ENCODE results near the gene SLC8A2.
"Not testable (repeated sequence)": the region's sequence is repeated elsewhere in the genome, so short reads cannot be mapped to it uniquely, and the experiment has no call there.

SLC8A2 gene

DNA sequence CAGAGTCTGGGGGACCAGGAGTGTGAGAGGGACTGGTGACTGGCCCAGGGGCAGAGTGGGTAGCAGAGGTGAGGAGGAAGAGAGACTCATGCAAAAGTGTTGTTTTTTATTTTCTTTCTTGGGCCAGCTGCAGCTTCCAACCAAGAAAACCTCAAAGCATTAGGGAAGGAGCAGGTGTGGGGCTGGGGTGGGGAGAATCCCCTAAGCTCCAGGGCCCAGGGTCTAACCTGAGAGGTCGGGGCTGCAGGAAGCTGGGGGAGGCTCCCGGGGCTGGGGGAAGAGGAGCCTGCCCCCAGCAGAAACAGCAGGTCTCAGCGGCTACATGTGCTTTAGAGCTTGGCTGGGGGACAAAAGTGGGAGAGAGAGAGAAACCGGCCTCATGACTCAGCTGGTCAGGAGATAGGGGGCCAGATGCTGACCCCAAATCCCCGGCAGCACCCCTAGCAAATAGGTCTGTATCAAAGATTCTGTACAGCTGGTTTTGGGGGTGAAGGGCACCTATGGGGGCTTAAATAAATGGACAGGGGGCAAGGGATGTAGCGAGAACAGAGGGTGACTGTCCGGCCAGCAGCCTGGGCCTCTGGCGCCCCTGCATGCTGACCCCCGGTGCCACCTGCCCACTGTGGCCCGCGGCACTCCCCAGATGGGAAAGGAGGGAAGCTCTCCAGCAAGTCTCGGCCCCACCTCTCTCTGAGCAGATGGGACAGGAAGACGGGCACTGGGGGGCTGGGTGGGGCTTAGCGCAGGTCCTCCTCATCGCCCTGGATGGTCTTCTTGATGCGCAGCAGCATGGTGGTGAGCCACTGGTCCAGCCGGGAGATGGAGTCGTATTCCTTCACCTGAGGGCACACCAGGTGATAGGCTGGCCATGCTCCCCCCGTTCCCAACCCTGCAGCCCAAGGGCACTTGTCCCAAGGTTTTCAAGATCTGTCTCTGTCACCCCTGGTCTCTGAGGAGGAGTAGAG, 16.1 kb upstream of the SLC8A2 start:
- DNase-seq (ENCODE audit: low spot score) = no peak

GRCh38 chr19:47486900-47487299, 15.2 kb upstream of the SLC8A2 start:
- DNase-seq (ENCODE audit: low spot score) = no peak

- DNase-seq (ENCODE audit: low spot score) = not testable (repeated sequence)
Measured at GRCh38 chr19:47486220-47486619, 14.5 kb upstream of the SLC8A2 start.

DNA sequence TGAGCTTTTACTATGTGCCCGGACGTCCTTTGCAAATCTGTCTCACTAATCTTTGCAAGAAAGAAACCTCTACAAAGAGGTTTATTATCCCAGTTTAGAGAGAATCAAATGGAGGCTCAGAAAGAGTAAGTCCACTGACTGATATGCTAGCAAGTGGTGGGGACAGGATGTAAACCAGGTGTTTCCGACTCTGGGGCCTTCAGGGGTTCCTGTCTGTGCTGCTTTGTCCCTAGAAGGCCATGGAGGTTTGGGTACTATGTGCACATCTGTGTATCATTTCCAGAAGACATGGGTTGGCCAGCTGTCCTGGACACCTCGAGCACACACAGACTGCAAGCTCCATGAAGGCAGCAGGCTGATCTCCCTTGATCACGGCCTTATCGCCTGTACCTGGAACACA, 13.5 kb upstream of the SLC8A2 start:
- DNase-seq (ENCODE audit: low spot score) = no peak

DNA sequence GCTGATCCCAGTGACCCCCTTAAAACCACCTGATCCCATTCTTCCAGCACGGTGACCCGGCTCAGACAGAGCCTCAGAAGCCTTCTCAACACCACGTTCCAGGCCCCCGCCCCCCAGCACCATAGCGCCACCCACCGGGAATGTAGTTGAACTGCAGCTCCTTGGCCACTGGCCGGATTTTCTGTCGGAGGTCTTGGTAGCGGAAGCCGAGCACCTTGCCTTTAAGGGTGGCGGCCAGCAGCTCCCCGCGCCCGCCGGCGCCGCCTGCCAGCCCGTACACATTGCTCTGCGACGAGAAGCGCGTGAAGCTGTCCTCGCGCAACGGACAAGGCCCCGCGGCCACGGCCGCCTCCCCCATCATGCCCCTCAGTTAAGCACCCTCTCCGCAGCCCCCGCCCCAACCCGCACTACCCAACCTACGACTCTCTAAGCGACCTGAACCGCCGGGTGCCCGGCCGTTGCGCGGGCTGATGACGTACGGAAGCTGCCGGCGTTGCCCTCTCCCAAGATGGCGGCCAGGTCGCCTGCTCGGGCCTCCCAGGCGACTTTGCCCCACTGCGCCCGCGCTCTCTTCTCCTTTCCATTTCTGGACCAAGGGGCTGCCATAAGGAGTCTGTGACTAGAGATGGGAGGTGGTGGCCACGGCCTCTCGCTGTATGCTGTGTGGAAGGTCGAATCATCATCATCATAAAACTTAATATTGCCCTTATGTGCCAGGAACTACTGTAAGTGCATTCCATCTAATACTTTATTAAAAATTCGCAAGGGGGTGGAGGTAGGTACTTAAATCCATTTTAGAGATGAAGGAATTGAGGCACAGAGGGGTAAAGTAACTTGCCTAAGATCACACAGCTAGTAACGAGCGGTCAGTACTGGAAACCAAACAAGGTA, 12.4 kb upstream of the SLC8A2 start, which contains the start of gene KPTN:
TSS of gene KPTN (minus strand) at position 420 of the 891 bp plus-strand sequence. CDS start at position 361, 59 bp downstream.
- peak; percentile 96 for DNase-seq (ENCODE audit: low spot score)

DNA sequence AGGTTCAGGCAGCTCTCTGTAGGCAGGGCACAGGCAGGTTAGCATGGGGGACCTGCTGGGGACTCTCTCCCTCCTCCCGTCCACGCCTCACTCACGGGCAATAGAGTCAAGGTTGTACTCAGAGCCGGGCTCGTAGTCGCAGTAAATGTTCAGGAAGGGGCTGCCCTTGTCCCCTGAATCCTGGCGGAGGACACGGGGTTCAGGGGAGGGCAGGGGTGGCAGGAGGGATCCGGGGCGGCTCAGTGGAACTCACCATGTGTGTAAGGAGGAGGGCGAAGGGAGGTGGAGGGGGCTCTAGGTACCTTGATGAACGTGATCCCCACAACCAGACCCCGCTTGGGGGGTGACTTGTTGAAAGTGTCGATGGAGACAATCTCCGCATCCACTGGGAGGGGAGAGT, 11.5 kb upstream of the SLC8A2 start:
- DNase-seq (ENCODE audit: low spot score) = no peak

DNA sequence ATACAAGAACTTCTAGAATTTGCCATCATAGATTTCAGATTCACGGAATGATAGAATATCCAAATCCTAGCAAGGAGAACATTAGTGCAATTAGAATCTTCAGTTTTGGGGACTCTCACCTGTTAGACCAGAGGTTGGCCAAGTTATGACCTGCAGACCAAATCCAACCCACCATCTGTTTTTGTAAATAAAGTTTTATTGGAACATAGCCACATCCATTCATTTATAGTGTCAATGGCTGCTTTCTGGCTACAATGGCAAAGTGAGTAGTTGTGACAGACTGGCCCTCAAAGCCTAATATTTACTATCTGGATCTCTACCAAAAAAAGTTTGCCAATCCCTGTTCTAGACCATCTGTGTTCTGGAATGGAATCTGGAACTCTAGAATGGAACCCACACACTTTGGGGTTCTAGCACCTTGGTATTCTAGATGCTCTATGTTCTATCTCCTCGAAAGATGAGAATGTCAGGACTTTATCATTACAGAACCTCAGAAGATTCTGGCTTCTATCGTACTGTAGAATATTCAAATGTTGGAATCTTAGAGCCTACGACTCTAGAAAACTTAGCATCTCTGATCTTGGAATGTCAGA, 9.9 kb upstream of the SLC8A2 start:
- no peak for DNase-seq (ENCODE audit: low spot score)

GRCh38 chr19:47480658-47481057, 9.0 kb upstream of the SLC8A2 start:
- no peak for DNase-seq (ENCODE audit: low spot score)

DNA sequence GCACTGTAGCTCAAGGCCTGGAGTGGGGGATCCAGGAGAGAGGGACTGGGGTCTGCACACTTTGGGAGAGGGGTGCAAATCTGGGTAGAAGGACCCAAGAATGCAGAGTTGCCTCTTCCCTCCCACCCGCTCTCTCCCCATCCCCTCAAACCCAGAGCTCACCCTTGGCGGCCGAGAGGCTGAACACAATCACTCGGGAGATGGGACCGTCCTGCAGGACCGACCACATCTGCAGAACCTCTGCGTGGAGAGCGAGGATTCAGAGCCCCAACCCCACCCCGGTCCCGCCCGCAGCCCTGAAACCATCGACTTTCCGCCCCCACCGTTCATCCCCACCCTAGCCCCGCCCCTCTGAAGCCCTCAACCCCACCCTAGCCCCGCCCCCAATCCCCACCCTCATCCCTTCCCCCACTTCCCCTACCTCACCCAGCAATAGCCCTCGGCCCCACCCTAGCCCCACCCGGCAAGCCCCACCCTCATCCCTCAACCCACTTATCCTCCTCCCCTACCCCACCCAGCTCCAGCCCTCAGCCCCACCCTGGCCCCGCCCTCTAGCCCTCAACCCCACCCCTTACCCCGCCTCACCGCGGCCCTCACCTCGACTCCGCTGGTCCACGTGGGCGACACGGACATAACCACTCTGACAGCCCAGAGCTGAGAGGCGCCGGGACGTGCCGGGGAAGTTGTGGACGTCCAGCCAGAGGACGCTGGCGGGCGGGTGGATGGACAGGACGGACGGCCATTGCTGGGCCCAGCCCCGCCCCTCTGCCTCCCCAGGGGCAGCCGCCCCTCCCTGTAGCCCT, 8.2 kb upstream of the SLC8A2 start:
- peak; percentile 78 for DNase-seq (ENCODE audit: low spot score)

DNA sequence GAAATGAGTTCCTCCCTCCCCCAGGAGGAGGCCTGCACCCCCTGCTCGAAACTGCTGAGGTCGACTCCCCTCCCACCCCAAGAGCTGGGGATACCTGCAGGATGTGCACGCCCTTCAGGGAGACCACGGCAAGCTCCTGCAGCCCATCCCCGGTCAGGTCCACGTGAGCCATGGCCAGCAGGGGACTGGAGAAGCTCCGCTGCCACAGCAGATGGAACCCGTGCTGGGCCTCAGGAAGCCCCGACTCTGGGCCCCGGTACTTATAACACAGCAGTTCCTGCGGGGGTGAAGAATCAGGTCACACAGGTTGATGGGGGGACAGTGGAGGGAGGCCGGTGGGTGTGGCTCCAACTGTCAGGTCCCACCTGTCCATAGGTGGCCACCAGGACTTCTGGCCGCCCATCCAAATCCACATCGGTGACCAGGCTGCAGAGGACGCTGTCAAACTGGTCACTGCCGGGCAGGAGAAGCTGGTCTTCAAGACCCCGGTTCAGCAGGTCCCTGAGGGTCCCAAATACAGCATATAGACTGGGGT, 4.8 kb upstream of the SLC8A2 start:
- no peak for DNase-seq (ENCODE audit: low spot score)

- no peak for DNase-seq (ENCODE audit: low spot score)
Measured at GRCh38 chr19:47475465-47475864, 3.8 kb upstream of the SLC8A2 start.

GRCh38 chr19:47473336-47473735, 1.6 kb upstream of the SLC8A2 start:
- DNase-seq (ENCODE audit: low spot score) = no peak

DNA sequence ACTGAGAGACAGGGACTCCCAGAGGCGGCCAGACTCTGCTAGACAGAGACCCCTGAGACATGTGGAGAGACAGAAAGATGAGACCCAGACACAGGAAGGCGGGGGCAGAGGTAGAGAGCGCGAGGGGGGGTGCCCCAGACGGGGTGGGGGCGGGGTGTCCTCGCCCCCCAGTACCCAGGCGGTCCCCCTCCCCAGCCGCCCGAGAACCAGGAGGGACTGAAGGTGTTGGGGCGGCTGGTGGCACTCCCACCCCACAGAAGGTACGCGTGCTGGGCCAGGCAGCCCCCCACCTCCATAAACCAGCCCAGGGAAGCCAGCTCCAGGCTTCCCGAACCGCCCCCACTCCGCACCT, 336 bp downstream of the SLC8A2 start:
- DNase-seq (ENCODE audit: low spot score) = no peak

GRCh38 chr19:47470447-47471195, 1.1 kb downstream of the SLC8A2 start:
- DNase-seq (ENCODE audit: low spot score) = no peak

- no peak for DNase-seq (ENCODE audit: low spot score)
Measured at GRCh38 chr19:47469719-47470118, 2.0 kb downstream of the SLC8A2 start.

DNA sequence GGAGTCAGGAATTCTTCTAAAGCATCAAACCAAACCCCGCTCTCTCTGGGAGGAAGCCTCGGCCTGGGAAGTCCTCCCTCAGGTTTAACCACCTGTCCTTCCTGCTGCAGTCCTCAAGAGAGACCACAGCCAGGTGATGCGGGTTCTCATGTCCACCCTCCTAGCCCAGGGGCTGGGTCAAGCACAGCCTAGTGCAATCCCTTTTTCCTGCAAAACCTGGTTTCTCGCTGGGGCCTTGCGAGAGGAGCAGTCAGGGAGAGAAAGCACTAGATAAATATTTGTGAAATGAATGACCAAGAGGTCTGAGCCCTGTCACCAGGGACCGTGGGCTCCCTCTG, 2.4 kb downstream of the SLC8A2 start:
- DNase-seq (ENCODE audit: low spot score) = no peak

GRCh38 chr19:47467914-47468313, 3.8 kb downstream of the SLC8A2 start:
- DNase-seq (ENCODE audit: low spot score) = no peak

- DNase-seq (ENCODE audit: low spot score) = no peak
Measured at GRCh38 chr19:47465957-47466356, 5.7 kb downstream of the SLC8A2 start.

GRCh38 chr19:47464675-47465419, 6.8 kb downstream of the SLC8A2 start:
- DNase-seq (ENCODE audit: low spot score) = no peak

DNA sequence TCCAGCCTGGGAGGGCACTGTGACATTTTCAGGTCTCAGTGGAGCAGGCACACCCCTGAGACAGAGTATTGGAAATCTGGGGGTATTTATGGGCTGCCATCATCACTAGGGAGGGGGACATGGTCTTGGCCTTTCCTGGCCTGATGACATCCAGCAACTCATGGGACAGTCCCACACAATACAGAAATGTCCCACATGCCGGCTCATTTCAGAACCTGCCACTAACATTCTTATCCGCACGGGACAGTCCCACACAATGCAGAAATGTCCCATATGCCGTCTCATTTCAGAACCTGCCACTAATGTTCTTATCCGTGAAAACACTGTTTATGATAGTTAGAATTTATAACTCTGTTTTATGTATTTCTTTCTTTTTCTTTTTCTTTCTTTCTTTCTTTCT, 9.8 kb downstream of the SLC8A2 start:
- DNase-seq (ENCODE audit: low spot score) = no peak
